ENCODE data around the gene MAP3K9.

MAP3K9 gene

DNA sequence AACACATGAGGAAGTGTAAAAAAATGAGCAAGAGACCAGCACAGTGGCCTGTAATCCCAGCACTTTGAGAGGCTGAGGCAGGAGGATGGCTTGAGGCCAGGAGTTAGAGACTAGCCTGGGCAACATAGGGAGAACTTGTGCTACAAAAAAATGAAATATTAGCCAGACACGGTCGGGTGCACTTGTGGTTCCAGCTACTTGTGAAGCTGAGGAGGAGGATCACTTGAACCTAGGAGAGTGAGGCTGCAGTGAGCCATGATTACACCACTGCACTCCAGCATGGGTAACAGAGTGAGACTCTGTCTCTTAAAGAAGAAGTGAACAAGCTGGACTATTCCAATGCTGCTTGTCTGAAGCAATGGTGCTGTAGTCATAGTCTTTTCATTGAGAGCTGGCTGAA, 36.3 kb upstream of the MAP3K9 start:
- TF ChIP-seq, protein P1, sequence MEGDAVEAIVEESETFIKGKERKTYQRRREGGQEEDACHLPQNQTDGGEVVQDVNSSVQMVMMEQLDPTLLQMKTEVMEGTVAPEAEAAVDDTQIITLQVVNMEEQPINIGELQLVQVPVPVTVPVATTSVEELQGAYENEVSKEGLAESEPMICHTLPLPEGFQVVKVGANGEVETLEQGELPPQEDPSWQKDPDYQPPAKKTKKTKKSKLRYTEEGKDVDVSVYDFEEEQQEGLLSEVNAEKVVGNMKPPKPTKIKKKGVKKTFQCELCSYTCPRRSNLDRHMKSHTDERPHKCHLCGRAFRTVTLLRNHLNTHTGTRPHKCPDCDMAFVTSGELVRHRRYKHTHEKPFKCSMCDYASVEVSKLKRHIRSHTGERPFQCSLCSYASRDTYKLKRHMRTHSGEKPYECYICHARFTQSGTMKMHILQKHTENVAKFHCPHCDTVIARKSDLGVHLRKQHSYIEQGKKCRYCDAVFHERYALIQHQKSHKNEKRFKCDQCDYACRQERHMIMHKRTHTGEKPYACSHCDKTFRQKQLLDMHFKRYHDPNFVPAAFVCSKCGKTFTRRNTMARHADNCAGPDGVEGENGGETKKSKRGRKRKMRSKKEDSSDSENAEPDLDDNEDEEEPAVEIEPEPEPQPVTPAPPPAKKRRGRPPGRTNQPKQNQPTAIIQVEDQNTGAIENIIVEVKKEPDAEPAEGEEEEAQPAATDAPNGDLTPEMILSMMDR (IDR thresholded peaks at IDR 0.05; ENCODE audit: insufficient read depth, missing control alignments): no peak
- DNase-seq (ENCODE audit: insufficient read length, low spot score): no peak
- no peak for FAIRE-seq

DNA sequence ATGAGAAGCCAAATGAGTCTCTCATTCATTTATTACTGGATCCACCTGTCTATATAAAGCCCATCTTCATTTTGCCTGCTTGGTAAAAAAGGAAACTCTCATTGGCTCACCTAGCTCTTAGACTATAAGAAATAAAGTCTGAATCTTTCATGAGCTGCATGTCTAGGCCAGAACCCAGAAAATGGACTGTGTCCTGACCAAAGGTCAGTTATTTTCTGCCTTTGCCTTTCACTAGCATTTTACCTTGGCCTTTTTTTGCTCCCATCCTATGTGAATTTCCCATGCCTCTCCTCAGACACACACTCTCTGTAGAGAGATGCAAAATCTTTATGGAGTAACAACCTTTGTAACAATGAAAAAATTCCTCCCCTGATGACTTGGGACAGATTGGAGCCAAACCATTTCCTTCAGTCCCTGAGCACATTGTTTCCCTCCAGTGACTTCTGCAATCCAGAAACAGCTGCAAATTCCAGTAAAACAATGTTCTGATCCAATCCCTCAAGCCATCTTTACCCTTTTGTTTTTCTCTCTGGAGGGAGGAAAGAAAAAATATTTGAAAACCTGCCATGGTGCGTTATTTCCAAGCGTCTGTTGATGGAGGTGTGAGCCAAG, 33.6 kb upstream of the MAP3K9 start:
- TF ChIP-seq, protein P1 (IDR thresholded peaks at IDR 0.05; ENCODE audit: insufficient read depth, missing control alignments): no peak
- no peak for FAIRE-seq
- no peak for DNase-seq (ENCODE audit: insufficient read length, low spot score)

DNA sequence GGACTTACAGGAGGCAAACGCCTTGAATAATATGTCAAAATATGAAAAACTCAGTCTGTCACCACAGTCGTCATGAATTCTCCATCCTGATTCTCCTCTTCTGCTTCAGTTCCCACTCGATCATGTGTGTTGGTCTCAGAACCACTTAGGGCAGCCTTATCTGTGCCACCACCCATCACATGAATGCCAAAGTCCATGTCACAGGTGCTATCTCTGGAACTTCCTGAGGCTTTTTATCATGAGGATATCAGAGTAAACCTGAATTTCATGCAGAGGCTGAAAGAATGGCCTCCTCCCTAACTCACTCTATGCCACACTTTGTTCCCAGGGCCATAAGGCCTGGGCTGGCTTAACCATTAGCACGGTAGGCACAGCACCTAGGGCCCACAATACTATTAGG, 28.8 kb upstream of the MAP3K9 start:
- DNase-seq (ENCODE audit: insufficient read length, low spot score) (no peak), FAIRE-seq (no peak)
- TF ChIP-seq, protein P1 (IDR thresholded peaks at IDR 0.05; ENCODE audit: insufficient read depth, missing control alignments): no peak

DNA sequence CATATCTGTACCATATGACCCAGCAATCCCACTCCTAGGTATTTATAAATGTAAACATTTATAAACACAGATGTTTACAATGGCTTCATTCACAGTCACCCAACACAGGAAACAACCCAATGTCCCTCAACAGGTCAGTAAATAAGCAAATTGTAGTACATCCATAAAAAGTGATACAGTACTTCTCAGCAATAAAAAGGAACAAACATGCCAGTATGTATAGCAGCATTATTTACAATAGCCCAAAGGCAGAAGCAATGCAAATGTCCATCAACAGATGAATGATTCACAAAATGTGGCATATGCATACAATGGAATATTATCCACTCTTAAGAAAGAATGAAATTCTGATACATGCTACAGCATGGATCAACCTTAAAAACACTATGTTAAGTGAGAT, 27.6 kb upstream of the MAP3K9 start:
- TF ChIP-seq, protein P1 (IDR thresholded peaks at IDR 0.05; ENCODE audit: insufficient read depth, missing control alignments): no peak
- FAIRE-seq (no peak), DNase-seq (ENCODE audit: insufficient read length, low spot score) (no peak)

DNA sequence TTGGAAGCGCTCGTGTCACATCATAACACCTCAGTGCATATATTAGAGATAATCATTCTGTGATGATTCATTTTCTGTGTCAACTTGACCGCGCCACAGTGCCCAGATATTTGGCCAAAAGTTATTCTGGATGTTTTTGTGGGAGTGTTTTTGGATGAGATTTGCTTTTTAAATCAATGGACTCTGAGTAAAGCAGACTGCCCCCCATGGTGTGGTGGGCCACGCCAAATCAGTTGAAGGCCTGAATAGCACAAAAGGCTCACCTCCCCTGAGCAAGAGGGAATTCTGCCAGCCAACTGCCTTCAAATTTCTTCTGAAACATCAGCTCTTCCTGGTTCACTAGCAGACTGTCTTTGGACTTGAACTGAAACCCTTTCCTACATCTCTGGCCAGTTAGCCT, 24.6 kb upstream of the MAP3K9 start:
- FAIRE-seq (no peak), DNase-seq (ENCODE audit: insufficient read length, low spot score) (no peak)
- TF ChIP-seq, protein P1 (IDR thresholded peaks at IDR 0.05; ENCODE audit: insufficient read depth, missing control alignments): no peak

DNA sequence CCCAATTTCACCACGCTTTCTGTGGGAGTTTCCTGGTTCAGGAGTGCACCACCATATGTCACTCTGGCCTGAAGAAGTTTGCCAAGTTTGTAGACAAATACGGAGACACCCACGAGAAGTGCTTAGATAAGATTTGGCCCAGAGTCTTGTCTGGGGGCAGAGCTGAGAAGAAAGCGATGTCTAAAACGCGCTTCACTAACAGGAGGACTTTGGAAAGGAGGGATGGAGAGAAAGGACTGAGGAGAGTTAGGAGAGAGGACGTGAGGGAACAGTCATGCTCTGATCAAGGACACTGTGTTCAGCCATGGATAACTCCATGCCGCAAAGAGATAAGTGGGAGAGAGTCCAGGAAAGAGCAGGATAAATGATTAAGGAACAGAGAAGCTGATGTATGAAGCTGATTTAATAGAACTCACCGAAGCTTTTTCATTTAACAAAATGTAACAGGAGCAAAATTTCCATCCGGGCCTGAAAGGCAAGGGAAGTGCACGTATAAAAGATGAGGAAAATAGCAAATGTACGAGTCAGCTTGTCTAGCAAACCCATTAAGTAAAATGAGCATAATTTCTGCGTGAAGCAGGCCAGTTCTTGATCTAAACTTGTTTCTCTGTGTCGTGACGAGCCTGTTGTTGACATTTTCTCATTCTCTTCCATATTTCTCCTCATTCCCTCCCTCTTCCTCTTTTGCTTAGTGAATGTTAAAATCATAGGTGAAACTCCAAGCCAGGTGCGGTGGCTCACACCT, 23.4 kb upstream of the MAP3K9 start:
- DNase-seq (ENCODE audit: insufficient read length, low spot score) (no peak), FAIRE-seq (no peak)
- TF ChIP-seq, protein P1 (IDR thresholded peaks at IDR 0.05; ENCODE audit: insufficient read depth, missing control alignments): no peak

Data from D721Med (cell line).